Measurements from ENCODE around the gene CEMIP. TPM values are rescaled to one million over a fixed set of nuclear protein-coding genes. Genes with fewer than 3 reads are reported as not detected.

Gene CEMIP
- total RNA-seq, 4 donors from 2014 or later, result 0.21 to 1.4 (median 1.2) TPM; not detected in 1

DNA sequence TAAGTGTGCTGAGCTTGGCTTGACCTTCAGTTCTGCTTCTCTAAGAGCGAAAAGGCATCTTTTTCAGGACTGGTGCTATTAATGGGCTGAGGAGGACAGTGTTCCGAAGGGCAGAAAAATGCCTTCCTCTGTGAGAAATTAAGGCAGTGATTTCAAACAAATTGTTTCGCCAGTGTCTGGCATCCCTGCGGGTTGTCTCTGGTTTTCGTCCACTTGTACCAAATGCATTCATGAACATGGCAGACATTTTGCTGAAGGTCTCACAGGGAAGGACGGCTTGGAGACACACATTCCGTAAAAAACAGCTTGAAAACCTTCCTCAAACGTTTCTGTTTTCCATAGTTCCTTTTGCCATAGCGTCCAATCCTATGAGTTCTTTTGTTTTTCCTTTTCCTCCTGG, 57.1 kb downstream of the CEMIP start:
- 73 to 74% methylated on average over 9 of the region's 9 CpGs for WGBS, 2 donors
- no peak overlapping the region for H3K27ac ChIP-seq
- DNase-seq (ENCODE audit: low spot score in 2 of 2), result no peak

DNA sequence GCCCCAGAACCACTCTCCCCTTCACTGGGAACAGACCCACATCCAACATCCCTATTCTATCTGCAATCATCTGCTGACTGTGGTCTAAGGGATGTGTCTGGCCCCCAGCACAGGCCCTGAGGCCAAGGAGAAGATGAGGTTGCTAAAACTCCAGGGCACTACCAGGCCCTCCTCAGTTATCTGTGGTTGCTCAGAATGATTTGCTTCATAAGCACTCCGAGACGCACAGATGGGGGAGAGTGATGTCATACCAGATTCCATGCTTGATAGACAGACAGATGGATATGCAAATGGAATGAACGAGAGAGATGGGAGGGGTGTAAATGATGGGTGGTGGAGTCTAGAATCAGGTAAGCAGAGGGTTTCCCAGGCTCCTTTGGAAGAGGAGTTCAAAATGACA, 57.8 kb downstream of the CEMIP start:
- no peak for DNase-seq (ENCODE audit: low spot score in 2 of 2)
- H3K9me3 ChIP-seq, result no peaks in the 10 kb centered on the region
- no peak overlapping the region for H3K4me3 ChIP-seq
- no peaks in the 10 kb centered on the region for H3K36me3 ChIP-seq
- 82 to 93% methylated on average over 3 of the region's 3 CpGs for WGBS, 2 donors
- no peak for TF ChIP-seq POLR2A (IDR thresholded peaks at IDR 0.05)
- no peak for TF ChIP-seq EP300 (IDR thresholded peaks at IDR 0.05)
- no peak for TF ChIP-seq CTCF (IDR thresholded peaks at IDR 0.05)
- H3K4me1 ChIP-seq, result no peaks in the 10 kb centered on the region
- H3K27me3 ChIP-seq, result peaks cover 0 to 4% of the 10 kb centered on the region in 2 donors
- no peak overlapping the region for H3K27ac ChIP-seq

More for the DNA sequence above, 57.1 kb downstream of the CEMIP start:
- Histone ChIP-seq H3K4me3 (no peak overlapping the region), H3K36me3 (no peaks in the 10 kb centered on the region), H3K9me3 (no peaks in the 10 kb centered on the region), H3K27me3 (peaks cover 0 to 4% of the 10 kb centered on the region in 2 donors), H3K4me1 (no peaks in the 10 kb centered on the region)
- no peak for TF ChIP-seq EP300 (IDR thresholded peaks at IDR 0.05)
- no peak for TF ChIP-seq CTCF (IDR thresholded peaks at IDR 0.05)
- no peak for TF ChIP-seq POLR2A (IDR thresholded peaks at IDR 0.05)

DNA sequence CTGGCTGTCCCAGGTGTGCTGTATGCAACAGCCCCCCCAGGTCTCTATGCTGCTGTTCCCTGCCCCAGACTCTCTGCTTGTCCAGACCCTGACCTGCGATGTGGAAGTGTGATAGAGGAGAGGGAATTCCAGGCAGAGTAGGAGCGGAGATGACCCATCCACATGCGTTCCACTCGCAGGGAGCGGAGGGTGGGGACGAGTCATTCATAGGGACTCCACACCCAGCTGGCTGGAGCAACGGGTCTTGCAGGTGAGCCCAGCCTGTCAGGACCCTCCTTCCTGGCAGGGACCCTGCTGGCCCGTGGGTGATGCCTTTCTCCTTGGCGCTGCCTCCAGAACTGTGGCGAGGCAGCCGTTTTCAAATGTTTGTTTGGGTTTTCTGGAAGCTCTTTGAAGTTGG, 58.8 kb downstream of the CEMIP start:
- Histone ChIP-seq H3K27ac (no peak overlapping the region), H3K27me3 (peaks cover 0 to 4% of the 10 kb centered on the region in 2 donors), H3K4me1 (no peaks in the 10 kb centered on the region), H3K36me3 (no peaks in the 10 kb centered on the region), H3K9me3 (no peaks in the 10 kb centered on the region), H3K4me3 (no peak overlapping the region)
- no peak for DNase-seq (ENCODE audit: low spot score in 2 of 2)
- no peak for TF ChIP-seq EP300 (IDR thresholded peaks at IDR 0.05)
- TF ChIP-seq CTCF (IDR thresholded peaks at IDR 0.05), result no peak
- no peak for TF ChIP-seq POLR2A (IDR thresholded peaks at IDR 0.05)
- WGBS, 2 donors, result 91 to 92% methylated on average over 10 to 11 of the region's 11 CpGs

DNA sequence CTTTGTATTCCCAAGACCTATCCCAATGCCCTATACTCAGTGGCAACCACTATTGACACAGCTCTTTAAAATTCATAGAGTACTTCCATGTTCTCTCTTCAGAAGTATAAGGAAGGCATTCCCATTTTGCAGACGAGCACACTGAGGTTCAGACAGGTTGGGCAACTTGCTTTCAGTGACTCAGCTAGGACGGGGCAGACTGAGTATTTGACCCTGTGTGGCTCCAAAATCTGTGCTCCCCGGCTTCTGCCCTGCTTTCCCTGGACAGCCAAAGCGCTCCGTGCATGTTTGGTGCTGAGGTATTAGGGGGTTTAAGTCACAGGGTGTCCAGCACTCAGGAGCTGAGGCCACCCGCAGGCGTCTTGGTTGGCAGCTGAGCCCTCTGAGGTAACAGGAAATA, 59.5 kb downstream of the CEMIP start:
- Histone ChIP-seq H3K36me3 (no peaks in the 10 kb centered on the region), H3K4me3 (no peak overlapping the region), H3K27me3 (peaks cover 0 to 4% of the 10 kb centered on the region in 2 donors), H3K9me3 (no peaks in the 10 kb centered on the region), H3K4me1 (no peaks in the 10 kb centered on the region), H3K27ac (no peak overlapping the region)
- TF ChIP-seq CTCF (IDR thresholded peaks at IDR 0.05) (no peak), EP300 (IDR thresholded peaks at IDR 0.05) (no peak), POLR2A (IDR thresholded peaks at IDR 0.05) (no peak)
- 73 to 79% methylated on average over 7 of the region's 7 CpGs for WGBS, 2 donors
- DNase-seq (ENCODE audit: low spot score in 2 of 2), result no peak

GRCh38 chr15:80839764-80840130, 60.6 kb downstream of the CEMIP start:
- TF ChIP-seq POLR2A (IDR thresholded peaks at IDR 0.05) (no peak), EP300 (IDR thresholded peaks at IDR 0.05) (no peak)
- DNase-seq (ENCODE audit: low spot score in 2 of 2), result no peak
- Histone ChIP-seq H3K27me3 (peaks cover 0 to 4% of the 10 kb centered on the region in 2 donors), H3K4me1 (no peaks in the 10 kb centered on the region), H3K27ac (no peak overlapping the region), H3K9me3 (no peaks in the 10 kb centered on the region), H3K4me3 (no peak overlapping the region), H3K36me3 (no peaks in the 10 kb centered on the region)
- 82 to 90% methylated on average over 3 of the region's 3 CpGs for WGBS, 2 donors
